ENCODE results near the gene ARHGAP22. TPM values are rescaled to one million over a fixed set of nuclear protein-coding genes. Genes with fewer than 3 reads are reported as not detected.

The ARHGAP22 gene
- total and polyA plus RNA-seq, 2 of the 4 experiments (the other 2 are of a cell fraction), result 28.3 to 30.2 TPM

DNA sequence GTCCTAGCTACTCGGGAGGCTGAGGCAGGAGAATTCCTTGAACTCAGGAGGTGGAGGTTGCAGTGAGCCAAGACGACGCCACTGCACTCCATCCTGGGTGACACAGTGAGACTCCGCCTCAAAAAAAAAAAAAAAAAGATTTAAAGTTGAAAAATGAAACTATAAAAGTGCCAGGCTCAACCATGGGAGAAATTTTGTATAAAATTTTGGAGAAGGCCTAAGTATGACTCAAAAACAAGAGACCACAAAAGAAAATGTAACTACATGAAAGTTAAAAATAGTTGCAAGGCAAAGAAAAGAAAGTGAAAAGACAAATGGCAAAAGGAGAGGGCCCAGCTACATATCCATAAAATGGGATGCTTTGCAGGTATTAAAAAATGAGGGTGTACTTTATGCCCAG lies 104.1 kb downstream of the ARHGAP22 start:
- WGBS, 2 experiments (ENCODE audit: extremely low coverage in 2 of 2, insufficient read length in 1 of 2), result 100% methylated on average over 1 of the region's 4 CpGs; no CpG with 5 or more reads in 1 of the 2 experiments
- no peak overlapping the region for H2BK120ac ChIP-seq (ENCODE audit: low read depth, low read length)
- no peak overlapping the region for H3K4me3 ChIP-seq (ENCODE audit: insufficient read depth, low read depth, low read length)
- H3K27ac ChIP-seq (ENCODE audit: insufficient read depth, low read length), result no peak overlapping the region
- H2AFZ ChIP-seq (replicated peaks; ENCODE audit: low read length, poor library complexity), result no peak overlapping the region
- intact Hi-C loops (cut with micrococcal nuclease), result no loop called here
- DNase-seq, result no peak
- H2BK5ac ChIP-seq (ENCODE audit: low read depth, low read length, poor library complexity, severe bottlenecking), result no peak overlapping the region
- H3K4me1 ChIP-seq (ENCODE audit: control insufficient read depth, insufficient read depth, low read length), result peaks cover 23% of the 10 kb centered on the region
- no peaks in the 10 kb centered on the region for H3K9me3 ChIP-seq (ENCODE audit: control insufficient read depth, insufficient read depth, low read length)
- H3K4ac ChIP-seq (ENCODE audit: low read depth, low read length), result no peak overlapping the region
- H2BK20ac ChIP-seq (ENCODE audit: low read depth, low read length), result no peak overlapping the region
- H3K23ac ChIP-seq (ENCODE audit: low read depth, low read length), result no peak overlapping the region
- no peak overlapping the region for H3K4me2 ChIP-seq (ENCODE audit: low read depth, low read length)
- H2AK5ac ChIP-seq (ENCODE audit: low read depth, low read length), result no peak overlapping the region
- CTCF ChIA-PET, result interaction anchor here (1.1 kb wide), 1 partner anchor 15 kb away, joined by 7 read pairs; no protein-coding TSS in a partner anchor
- BruUV-seq (replicated peaks), result no TSS peak
- H4K5ac ChIP-seq (ENCODE audit: low read depth, low read length), result no peak overlapping the region
- H2BK15ac ChIP-seq (ENCODE audit: low read depth, low read length), result no peak overlapping the region
- no peak overlapping the region for H2AK9ac ChIP-seq (replicated peaks; ENCODE audit: low read depth, low read length, poor library complexity)
- H4K20me1 ChIP-seq (ENCODE audit: insufficient read depth, low read length), result peaks cover 31% of the 10 kb centered on the region
- dilution Hi-C loops (cut with HindIII; ENCODE audit: low sequenced_read_pairs, unreplicated experiment), result no loop called here
- H3K9ac ChIP-seq (ENCODE audit: low read depth, low read length), result no peak overlapping the region
- H3K36me3 ChIP-seq (ENCODE audit: control insufficient read depth, insufficient read depth, low read length), result no peaks in the 10 kb centered on the region
- no peak overlapping the region for H4K8ac ChIP-seq (ENCODE audit: low read depth in 2 of 2, low read length in 2 of 2)
- no peak overlapping the region for H3K14ac ChIP-seq (replicated peaks; ENCODE audit: low read depth, low read length)
- POLR2A ChIA-PET (ENCODE audit: unreplicated experiment), result no interaction called here
- no peak for ATAC-seq (ENCODE audit: low read depth)
- H4K91ac ChIP-seq (ENCODE audit: insufficient read depth, low read depth, low read length), result no peak overlapping the region
- H3K27me3 ChIP-seq (ENCODE audit: control insufficient read depth, insufficient read depth, low read length), result no peaks in the 10 kb centered on the region
- TF ChIP-seq RAD21 (IDR thresholded peaks at IDR 0.05; ENCODE audit: low read length) (no peak), SMC3 (IDR thresholded peaks at IDR 0.05; ENCODE audit: low read depth, low read length) (no peak), FOS (IDR thresholded peaks at IDR 0.05; ENCODE audit: low read depth, low read length) (no peak), MXI1 (IDR thresholded peaks at IDR 0.05; ENCODE audit: borderline replicate concordance, low read depth, low read length) (no peak), CEBPB (IDR thresholded peaks at IDR 0.05; ENCODE audit: low read depth, low read length) (no peak), MAZ (IDR thresholded peaks at IDR 0.05; ENCODE audit: borderline replicate concordance, low read depth, low read length) (no peak), RCOR1 (IDR thresholded peaks at IDR 0.05; ENCODE audit: insufficient replicate concordance, low read length) (no peak), CHD1 (IDR thresholded peaks at IDR 0.05; ENCODE audit: low read depth, low read length) (no peak), POLR2A (IDR thresholded peaks at IDR 0.05; ENCODE audit: low read depth, low read length) (no peak), ELK1 (IDR thresholded peaks at IDR 0.05; ENCODE audit: borderline replicate concordance, low read depth, low read length) (no peak), MAFK (IDR thresholded peaks at IDR 0.05; ENCODE audit: low read depth, low read length) (no peak), NFE2L2 (IDR thresholded peaks at IDR 0.05; ENCODE audit: low read depth, low read length) (no peak), USF2 (IDR thresholded peaks at IDR 0.05; ENCODE audit: low read depth, low read length) (no peak), RFX5 (IDR thresholded peaks at IDR 0.05; ENCODE audit: low read depth, low read length) (no peak), BHLHE40 (IDR thresholded peaks at IDR 0.05; ENCODE audit: low read depth, low read length) (no peak)
- TF ChIP-seq, protein P1, sequence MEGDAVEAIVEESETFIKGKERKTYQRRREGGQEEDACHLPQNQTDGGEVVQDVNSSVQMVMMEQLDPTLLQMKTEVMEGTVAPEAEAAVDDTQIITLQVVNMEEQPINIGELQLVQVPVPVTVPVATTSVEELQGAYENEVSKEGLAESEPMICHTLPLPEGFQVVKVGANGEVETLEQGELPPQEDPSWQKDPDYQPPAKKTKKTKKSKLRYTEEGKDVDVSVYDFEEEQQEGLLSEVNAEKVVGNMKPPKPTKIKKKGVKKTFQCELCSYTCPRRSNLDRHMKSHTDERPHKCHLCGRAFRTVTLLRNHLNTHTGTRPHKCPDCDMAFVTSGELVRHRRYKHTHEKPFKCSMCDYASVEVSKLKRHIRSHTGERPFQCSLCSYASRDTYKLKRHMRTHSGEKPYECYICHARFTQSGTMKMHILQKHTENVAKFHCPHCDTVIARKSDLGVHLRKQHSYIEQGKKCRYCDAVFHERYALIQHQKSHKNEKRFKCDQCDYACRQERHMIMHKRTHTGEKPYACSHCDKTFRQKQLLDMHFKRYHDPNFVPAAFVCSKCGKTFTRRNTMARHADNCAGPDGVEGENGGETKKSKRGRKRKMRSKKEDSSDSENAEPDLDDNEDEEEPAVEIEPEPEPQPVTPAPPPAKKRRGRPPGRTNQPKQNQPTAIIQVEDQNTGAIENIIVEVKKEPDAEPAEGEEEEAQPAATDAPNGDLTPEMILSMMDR (conservative IDR thresholded peaks at IDR 0.05; ENCODE audit: low read depth, low read length), result no peak
- no peak overlapping the region for H3K56ac ChIP-seq (ENCODE audit: extremely low read depth, insufficient read depth, low read length)
- no peak overlapping the region for H3K18ac ChIP-seq (ENCODE audit: low read depth, low read length)
- H3K9me1 ChIP-seq (ENCODE audit: insufficient read depth, low read length), result peaks cover 39% of the 10 kb centered on the region
- peaks cover 45 to 91% of the 10 kb centered on the region in 2 experiments for H3K79me1 ChIP-seq (ENCODE audit: low read depth in 1 of 2, low read length in 2 of 2)
- in situ Hi-C loops (cut with MboI; ENCODE audit: low sequenced_read_pairs), result loop anchor here (25.0 kb wide), 2 partner anchors 138 to 288 kb away; no protein-coding TSS in a partner anchor

All from IMR-90 (cell line).